ENCODE measurements around the gene SULT4A1.
A peak's percentile ranks its signal among the peaks of the same experiment; 100 is the strongest.
"Not testable (repeated sequence)": the region's sequence is repeated elsewhere in the genome, so short reads cannot be mapped to it uniquely, and the experiment has no call there.

The SULT4A1 gene

DNA sequence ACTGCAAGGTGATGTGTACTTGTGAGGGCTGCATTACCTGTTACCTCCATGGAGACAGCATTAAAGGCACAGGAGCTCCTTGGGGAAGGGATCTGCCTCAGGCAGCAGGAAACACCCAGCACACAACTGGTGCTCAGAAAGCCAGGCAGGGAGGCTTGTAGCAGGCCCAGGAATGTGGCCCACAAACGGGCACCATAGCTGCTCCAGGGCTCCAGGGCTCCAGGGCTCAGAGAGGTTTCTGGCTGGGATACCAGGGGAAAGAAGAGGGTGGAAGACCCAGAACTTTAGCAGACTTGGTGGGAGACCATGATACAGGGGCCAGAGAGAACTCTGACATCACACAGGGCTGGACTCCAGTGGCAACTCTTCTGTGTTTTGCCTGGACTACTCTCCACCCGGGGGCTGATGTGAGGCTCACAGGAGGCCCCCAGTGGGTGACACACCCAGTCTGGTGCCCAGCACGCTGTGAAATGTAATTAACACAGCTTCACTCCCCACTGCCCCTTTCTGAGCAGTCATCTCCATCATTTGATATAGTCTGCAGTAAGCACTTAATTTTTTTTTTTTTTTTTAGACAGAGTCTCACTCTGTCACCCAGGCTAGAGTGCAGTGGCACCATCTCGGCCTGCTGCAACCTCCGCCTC is 14.7 kb upstream of the SULT4A1 start:
- no peak for DNase-seq
- Histone ChIP-seq H3K4me1 (ENCODE audit: low read length) (no peaks in the 10 kb centered on the region), H3K36me3 (replicated peaks; ENCODE audit: insufficient read depth, low read length) (no peaks in the 10 kb centered on the region), H3K79me2 (ENCODE audit: low read length) (no peaks in the 10 kb centered on the region), H4K20me1 (ENCODE audit: insufficient read depth, low read length) (no peaks in the 10 kb centered on the region), H3K27ac (ENCODE audit: low read length) (no peak overlapping the region), H3K27me3 (replicated peaks; ENCODE audit: insufficient read depth, low read length) (peaks cover 84% of the 10 kb centered on the region), H3K9ac (ENCODE audit: low read length) (no peak overlapping the region), H3K9me2 (replicated peaks; ENCODE audit: insufficient read depth, low read length) (no peaks in the 10 kb centered on the region), H3K4me2 (ENCODE audit: low read depth, low read length) (no peak overlapping the region), H3K9me3 (replicated peaks; ENCODE audit: insufficient read depth, low read length) (no peaks in the 10 kb centered on the region), H2AFZ (ENCODE audit: low read length) (no peak overlapping the region), H3K4me3 (ENCODE audit: low read length) (no peak overlapping the region), H3F3A (ENCODE audit: insufficient read depth, low read length) (no peaks in the 10 kb centered on the region)
- TF ChIP-seq EZH2 (optimal IDR thresholded peaks at IDR 0.05; ENCODE audit: low read depth, low read length) (no peak), EZH2phosphoT487 (IDR thresholded peaks at IDR 0.05; ENCODE audit: low read length) (no peak)
- TF ChIP-seq, protein P1, sequence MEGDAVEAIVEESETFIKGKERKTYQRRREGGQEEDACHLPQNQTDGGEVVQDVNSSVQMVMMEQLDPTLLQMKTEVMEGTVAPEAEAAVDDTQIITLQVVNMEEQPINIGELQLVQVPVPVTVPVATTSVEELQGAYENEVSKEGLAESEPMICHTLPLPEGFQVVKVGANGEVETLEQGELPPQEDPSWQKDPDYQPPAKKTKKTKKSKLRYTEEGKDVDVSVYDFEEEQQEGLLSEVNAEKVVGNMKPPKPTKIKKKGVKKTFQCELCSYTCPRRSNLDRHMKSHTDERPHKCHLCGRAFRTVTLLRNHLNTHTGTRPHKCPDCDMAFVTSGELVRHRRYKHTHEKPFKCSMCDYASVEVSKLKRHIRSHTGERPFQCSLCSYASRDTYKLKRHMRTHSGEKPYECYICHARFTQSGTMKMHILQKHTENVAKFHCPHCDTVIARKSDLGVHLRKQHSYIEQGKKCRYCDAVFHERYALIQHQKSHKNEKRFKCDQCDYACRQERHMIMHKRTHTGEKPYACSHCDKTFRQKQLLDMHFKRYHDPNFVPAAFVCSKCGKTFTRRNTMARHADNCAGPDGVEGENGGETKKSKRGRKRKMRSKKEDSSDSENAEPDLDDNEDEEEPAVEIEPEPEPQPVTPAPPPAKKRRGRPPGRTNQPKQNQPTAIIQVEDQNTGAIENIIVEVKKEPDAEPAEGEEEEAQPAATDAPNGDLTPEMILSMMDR (IDR thresholded peaks at IDR 0.05; ENCODE audit: low read length), result no peak

DNA sequence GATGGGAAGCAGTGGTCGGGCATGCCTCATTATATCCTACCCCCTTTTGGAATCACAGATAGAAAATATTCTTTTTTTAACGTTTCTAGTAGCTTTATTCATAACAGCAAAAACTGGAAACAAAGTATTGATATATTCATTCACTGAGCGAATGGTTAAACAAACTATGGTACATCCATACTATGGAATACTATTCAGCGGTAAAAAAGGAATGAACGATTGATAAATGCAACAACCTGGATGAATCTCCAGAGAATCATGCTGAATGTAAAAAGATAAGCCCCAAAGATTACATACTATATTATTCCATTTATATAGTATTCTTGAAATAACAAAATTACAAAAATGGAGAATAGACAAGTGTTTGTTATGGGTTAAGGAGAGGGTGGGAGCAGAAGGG is 7.5 kb upstream of the SULT4A1 start:
- no peak overlapping the region for H3K4me3 ChIP-seq (ENCODE audit: low read length)
- H4K20me1 ChIP-seq (ENCODE audit: insufficient read depth, low read length), result no peaks in the 10 kb centered on the region
- no peak overlapping the region for H3K4me2 ChIP-seq (ENCODE audit: low read depth, low read length)
- H3F3A ChIP-seq (ENCODE audit: insufficient read depth, low read length), result no peaks in the 10 kb centered on the region
- H3K9me3 ChIP-seq (replicated peaks; ENCODE audit: insufficient read depth, low read length), result no peaks in the 10 kb centered on the region
- H3K27me3 ChIP-seq (replicated peaks; ENCODE audit: insufficient read depth, low read length), result peaks cover 73% of the 10 kb centered on the region
- TF ChIP-seq EZH2 (optimal IDR thresholded peaks at IDR 0.05; ENCODE audit: low read depth, low read length) (no peak), EZH2phosphoT487 (IDR thresholded peaks at IDR 0.05; ENCODE audit: low read length) (no peak)
- TF ChIP-seq, protein P1 (IDR thresholded peaks at IDR 0.05; ENCODE audit: low read length), result no peak
- no peaks in the 10 kb centered on the region for H3K4me1 ChIP-seq (ENCODE audit: low read length)
- H3K79me2 ChIP-seq (ENCODE audit: low read length), result no peaks in the 10 kb centered on the region
- no peak overlapping the region for H3K27ac ChIP-seq (ENCODE audit: low read length)
- no peak for DNase-seq
- H3K36me3 ChIP-seq (replicated peaks; ENCODE audit: insufficient read depth, low read length), result no peaks in the 10 kb centered on the region
- H3K9ac ChIP-seq (ENCODE audit: low read length), result no peak overlapping the region
- no peaks in the 10 kb centered on the region for H3K9me2 ChIP-seq (replicated peaks; ENCODE audit: insufficient read depth, low read length)
- H2AFZ ChIP-seq (ENCODE audit: low read length), result no peak overlapping the region

DNA sequence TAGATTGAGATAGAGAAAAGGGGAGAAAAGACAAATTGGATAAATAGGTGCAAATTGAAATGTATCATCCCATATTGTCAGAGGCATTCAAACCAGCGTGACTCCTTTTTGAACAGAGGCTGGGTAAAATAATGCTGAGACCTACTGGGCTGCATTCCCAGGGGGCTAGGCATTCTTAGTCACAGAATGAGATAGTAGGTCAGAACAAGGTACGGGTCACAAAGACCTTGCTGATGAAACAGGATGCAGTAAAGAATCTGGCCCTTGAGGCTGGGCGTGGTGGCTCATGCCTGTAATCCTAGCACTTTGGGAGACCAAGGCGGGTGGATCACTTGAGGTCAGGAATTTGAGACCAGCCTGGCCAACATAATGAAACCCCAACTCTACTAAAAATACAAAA is 6.7 kb upstream of the SULT4A1 start:
- H3K9me2 ChIP-seq (replicated peaks; ENCODE audit: insufficient read depth, low read length); H2AFZ ChIP-seq (ENCODE audit: low read length); H4K20me1 ChIP-seq (ENCODE audit: insufficient read depth, low read length); H3K4me3 ChIP-seq (ENCODE audit: low read length); H3F3A ChIP-seq (ENCODE audit: insufficient read depth, low read length); H3K79me2 ChIP-seq (ENCODE audit: low read length); H3K27ac ChIP-seq (ENCODE audit: low read length); DNase-seq; H3K36me3 ChIP-seq (replicated peaks; ENCODE audit: insufficient read depth, low read length); H3K9ac ChIP-seq (ENCODE audit: low read length); H3K4me1 ChIP-seq (ENCODE audit: low read length); H3K4me2 ChIP-seq (ENCODE audit: low read depth, low read length); H3K9me3 ChIP-seq (replicated peaks; ENCODE audit: insufficient read depth, low read length): not testable (repeated sequence)
- H3K27me3 ChIP-seq (replicated peaks; ENCODE audit: insufficient read depth, low read length), result peaks cover 76% of the 10 kb centered on the region

DNA sequence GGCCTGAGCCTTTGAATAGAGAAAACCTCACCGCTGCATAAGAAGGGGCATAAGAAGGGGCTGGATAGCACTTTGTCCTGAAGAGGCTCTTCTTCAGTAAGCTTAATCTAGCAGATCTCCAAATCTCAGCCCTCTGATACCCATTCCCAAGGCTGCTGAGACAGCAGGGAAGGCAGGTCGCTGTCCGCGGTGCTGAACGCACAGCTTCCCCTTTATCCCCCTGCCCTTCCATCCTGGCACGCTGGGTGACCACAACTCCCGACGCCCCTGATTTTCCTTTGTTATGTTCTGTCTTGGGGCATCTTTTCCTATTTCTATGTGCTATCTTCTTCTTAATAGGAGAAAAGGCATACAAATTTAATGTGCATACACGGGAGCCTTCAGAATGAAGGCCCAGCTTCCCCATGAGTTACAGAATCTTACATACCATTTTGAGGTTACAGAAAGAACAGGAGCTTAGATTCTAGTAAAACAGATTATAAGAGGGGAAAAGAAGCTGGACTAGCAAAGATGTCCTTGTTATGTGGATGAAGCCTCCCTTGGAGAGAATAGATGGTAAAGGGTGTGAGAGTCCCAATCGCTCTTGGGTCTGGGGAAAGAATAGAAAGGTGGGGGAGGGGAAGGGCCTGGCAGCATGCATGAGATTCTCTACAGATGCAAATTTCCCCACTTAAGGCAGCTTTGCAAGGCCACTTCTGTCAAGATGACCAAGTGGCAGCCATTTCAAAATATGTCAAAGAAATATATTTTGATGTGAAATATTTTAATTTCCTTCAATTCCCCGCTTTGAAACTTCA is 5.7 kb upstream of the SULT4A1 start:
- Histone ChIP-seq H3K27me3 (replicated peaks; ENCODE audit: insufficient read depth, low read length) (peaks cover 74% of the 10 kb centered on the region), H3K9me3 (replicated peaks; ENCODE audit: insufficient read depth, low read length) (no peaks in the 10 kb centered on the region), H3K79me2 (ENCODE audit: low read length) (no peaks in the 10 kb centered on the region), H3K4me1 (ENCODE audit: low read length) (no peaks in the 10 kb centered on the region), H3K9ac (ENCODE audit: low read length) (no peak overlapping the region), H3K27ac (ENCODE audit: low read length) (no peak overlapping the region), H3K4me2 (ENCODE audit: low read depth, low read length) (no peak overlapping the region), H3F3A (ENCODE audit: insufficient read depth, low read length) (no peaks in the 10 kb centered on the region), H2AFZ (ENCODE audit: low read length) (no peak overlapping the region), H3K36me3 (replicated peaks; ENCODE audit: insufficient read depth, low read length) (no peaks in the 10 kb centered on the region), H3K4me3 (ENCODE audit: low read length) (no peak overlapping the region), H3K9me2 (replicated peaks; ENCODE audit: insufficient read depth, low read length) (no peaks in the 10 kb centered on the region), H4K20me1 (ENCODE audit: insufficient read depth, low read length) (no peaks in the 10 kb centered on the region)
- TF ChIP-seq EZH2phosphoT487 (IDR thresholded peaks at IDR 0.05; ENCODE audit: low read length), result no peak
- TF ChIP-seq, protein P1 (IDR thresholded peaks at IDR 0.05; ENCODE audit: low read length), result no peak
- no peak for TF ChIP-seq EZH2 (optimal IDR thresholded peaks at IDR 0.05; ENCODE audit: low read depth, low read length)
- DNase-seq, result peak; percentile 12
